Parietal lobe (tissue), 1 donor: Measurements from ENCODE around the gene TBX2. TPM values are rescaled to one million over a fixed set of nuclear protein-coding genes. Genes with fewer than 3 reads are reported as not detected.

Source experiments
- total RNA-seq: library from RNA; depleted of rRNA; stranded (reverse); fragments of >200 nt; gene quantifications from one replicate; pipeline ENCODE4 v1.2.3, GENCODE V29; 2014

The TBX2 gene
- total RNA-seq: 1.3 TPM

DNA sequence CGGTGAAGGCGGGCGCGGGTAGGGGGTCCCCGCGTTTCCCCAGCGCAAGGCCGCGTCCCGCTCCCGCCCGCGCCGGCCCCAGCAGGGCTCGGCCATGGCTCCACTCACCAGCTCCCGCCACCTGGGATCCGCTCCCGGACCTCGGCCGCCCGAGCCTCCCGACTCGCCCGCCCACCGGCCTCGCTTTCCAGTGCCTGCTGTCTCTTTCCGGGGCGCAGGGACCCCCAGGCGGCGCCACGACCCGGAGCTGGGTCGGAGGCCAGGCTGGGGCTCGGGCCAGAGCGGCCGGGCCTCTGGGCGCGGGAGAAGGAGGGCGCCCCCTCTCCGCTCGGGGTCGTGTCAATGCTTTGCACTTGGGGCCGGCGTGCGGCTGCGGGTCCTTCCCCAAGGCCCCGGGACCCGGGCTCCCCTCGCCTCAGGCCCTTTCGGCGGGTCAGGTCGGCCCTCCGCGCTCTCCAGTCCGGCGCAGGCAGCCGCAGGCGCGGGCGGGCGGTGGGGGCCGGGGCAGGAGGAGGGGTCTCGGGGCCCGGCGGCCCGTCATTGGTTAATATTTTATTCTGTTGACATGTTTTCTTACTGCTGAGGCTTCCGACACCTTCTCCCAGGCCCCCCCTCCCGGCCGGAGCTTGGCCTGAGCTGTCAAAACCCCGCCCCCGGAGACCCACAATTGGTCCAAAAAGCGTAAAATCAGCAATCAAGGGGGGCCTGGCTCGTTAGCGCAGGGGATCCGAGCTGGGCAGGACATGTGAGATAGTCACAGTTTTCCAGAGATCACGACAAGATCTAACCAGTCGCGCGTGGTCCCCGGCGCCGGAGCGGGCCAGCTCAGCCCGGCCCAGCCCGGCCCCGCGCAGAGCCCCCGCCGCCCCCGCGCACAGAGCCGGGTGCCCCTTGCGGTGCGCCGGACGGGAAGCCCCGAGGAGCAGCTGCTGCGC is at the start of gene TBX2:
TBX2 (plus strand) TSS at position 713 of the 935 bp plus-strand sequence. CDS start 334 bp downstream, outside the sequence.

DNA sequence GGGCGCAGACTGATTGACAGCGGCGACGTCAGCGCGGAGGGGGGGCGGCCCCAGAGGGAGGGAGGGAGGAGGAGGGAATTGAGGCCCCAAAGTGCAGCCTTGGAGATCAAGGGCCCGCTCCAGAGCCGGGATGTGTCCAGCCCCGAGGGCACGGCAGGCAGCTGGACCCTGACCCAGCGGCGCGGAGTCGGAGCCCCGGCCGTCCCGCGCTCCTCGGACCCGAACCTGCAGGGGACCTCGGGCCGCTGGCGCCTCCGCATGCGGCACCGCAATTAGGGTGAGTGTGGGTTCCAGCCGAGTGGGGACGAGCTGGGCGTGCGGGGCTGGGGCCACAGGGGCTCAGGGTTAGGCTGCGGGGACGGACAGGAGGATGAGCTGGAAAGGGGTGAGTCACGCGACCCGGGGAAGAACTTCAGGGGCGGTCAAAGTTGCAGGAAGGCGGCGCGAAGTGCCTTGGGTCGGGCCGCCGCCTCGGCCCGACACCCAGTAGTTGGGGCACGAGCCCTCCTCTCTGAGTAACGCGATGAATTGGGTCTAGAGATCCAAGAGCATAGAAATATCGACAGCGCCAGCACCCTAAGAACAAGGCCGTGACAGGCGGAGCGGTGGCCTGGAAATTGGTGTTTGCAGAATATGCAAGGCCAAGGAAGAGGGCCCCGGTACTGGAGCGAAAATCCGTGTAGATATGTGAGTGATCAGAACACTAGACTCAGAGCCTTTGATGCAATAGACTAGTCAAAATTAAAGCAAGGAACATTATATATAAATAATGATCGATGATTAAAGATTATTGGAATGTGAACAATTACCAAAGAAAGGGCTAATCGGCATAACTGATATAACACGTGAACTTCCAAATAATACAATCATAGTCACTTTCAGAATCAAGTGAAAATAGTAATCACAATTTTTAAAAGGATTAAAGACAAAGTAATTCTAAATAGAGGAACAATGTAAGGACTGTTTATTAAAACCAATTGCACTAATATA is 53.0 kb downstream of the TBX2 start, which contains the start of gene TBX4:
TBX4 (plus strand) TSS at position 122 of the 990 bp plus-strand sequence. CDS start 4,069 bp downstream, outside the sequence.

Other genes starting within 250 kb of the TBX2 start
- gene TBX4, start 52.6 kb downstream of the TBX2 start, total RNA-seq: not detected
- gene NACA2, start 191.4 kb downstream of the TBX2 start, total RNA-seq: not detected